ENCODE measurements around the gene B3GALT6.

B3GALT6 gene

DNA sequence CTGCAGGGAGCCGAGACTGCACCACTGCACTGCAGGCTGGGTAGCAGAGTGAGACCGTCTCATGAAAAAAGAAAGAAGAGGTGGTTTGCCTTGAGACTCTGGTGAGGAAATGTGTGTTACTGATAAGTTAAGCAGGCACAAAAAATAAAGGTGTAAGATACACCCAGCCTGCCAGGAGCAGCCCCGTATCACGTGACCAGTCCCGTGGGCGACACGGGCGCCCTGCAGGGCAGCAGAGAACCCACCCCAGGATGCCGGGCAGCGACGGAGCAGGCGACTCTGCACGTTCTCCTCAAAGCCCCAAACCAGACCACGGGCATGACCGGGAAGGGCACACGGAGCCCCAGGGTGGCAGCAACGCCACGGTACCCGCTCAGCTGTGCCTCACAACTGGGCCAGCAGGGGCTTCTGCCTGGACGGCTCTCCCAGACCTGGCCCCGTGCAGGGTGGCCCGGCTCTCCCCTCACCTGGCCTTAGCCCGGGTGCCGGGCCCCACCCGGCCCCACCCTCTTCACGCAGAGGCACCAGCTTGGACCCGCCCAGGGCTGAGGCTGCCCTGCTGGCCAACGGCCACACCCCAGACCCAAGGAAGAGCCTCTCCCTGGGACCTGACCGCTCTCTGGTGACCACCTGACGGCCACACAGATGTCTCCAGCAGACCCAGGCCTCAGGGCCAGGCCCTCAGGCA lies 10.0 kb upstream of the B3GALT6 start:
- no peak for TF ChIP-seq CTCF (IDR thresholded peaks at IDR 0.05; ENCODE audit: borderline replicate concordance, control extremely low read depth, extremely low read depth, insufficient read depth, missing control alignments)
- in situ Hi-C loops (cut with MboI; ENCODE audit: low sequenced_read_pairs, unreplicated experiment), result no loop called here
- no peak for DNase-seq (ENCODE audit: low spot score)

- in situ Hi-C loops (cut with MboI; ENCODE audit: low sequenced_read_pairs, unreplicated experiment), result no loop called here
- DNase-seq (ENCODE audit: low spot score), result no peak
- no peak for TF ChIP-seq CTCF (IDR thresholded peaks at IDR 0.05; ENCODE audit: borderline replicate concordance, control extremely low read depth, extremely low read depth, insufficient read depth, missing control alignments)
Measured at GRCh38 chr1:1222575-1223225, 9.3 kb upstream of the B3GALT6 start.

GRCh38 chr1:1223321-1223720 lies 8.7 kb upstream of the B3GALT6 start:
- no peak for TF ChIP-seq CTCF (IDR thresholded peaks at IDR 0.05; ENCODE audit: borderline replicate concordance, control extremely low read depth, extremely low read depth, insufficient read depth, missing control alignments)
- DNase-seq (ENCODE audit: low spot score), result no peak
- in situ Hi-C loops (cut with MboI; ENCODE audit: low sequenced_read_pairs, unreplicated experiment), result no loop called here

GRCh38 chr1:1223891-1224290 lies 8.1 kb upstream of the B3GALT6 start:
- no peak for DNase-seq (ENCODE audit: low spot score)
- in situ Hi-C loops (cut with MboI; ENCODE audit: low sequenced_read_pairs, unreplicated experiment), result no loop called here
- TF ChIP-seq CTCF (IDR thresholded peaks at IDR 0.05; ENCODE audit: borderline replicate concordance, control extremely low read depth, extremely low read depth, insufficient read depth, missing control alignments), result no peak

GRCh38 chr1:1225238-1225845 lies 6.7 kb upstream of the B3GALT6 start:
- DNase-seq (ENCODE audit: low spot score), result no peak
- TF ChIP-seq CTCF (IDR thresholded peaks at IDR 0.05; ENCODE audit: borderline replicate concordance, control extremely low read depth, extremely low read depth, insufficient read depth, missing control alignments), result no peak
- in situ Hi-C loops (cut with MboI; ENCODE audit: low sequenced_read_pairs, unreplicated experiment), result no loop called here

- DNase-seq (ENCODE audit: low spot score), result no peak
- in situ Hi-C loops (cut with MboI; ENCODE audit: low sequenced_read_pairs, unreplicated experiment), result no loop called here
- TF ChIP-seq CTCF (IDR thresholded peaks at IDR 0.05; ENCODE audit: borderline replicate concordance, control extremely low read depth, extremely low read depth, insufficient read depth, missing control alignments), result no peak
Measured at GRCh38 chr1:1225913-1226312, 6.1 kb upstream of the B3GALT6 start.
